ENCODE measurements around the gene MACROD2. TPM values are rescaled to one million over a fixed set of nuclear protein-coding genes. Genes with fewer than 3 reads are reported as not detected.

MACROD2 gene
- total RNA-seq, 1 experiment from 2014 or later: 3.1 TPM

- POLR2A ChIA-PET: interaction anchor here (0.7 to 1.0 kb wide), 3 partner anchors 11 to 659 kb away, joined by 3 read pairs; no protein-coding TSS in a partner anchor
- H3K27me3 Mint-ChIP-seq (ENCODE audit: insufficient read depth, unreplicated experiment): no peaks in the 10 kb centered on the region
- no TSS peak for BruUV-seq (replicated peaks)
Observed at GRCh38 chr20:15836634-15837033, 1841.3 kb downstream of the MACROD2 start.

DNA sequence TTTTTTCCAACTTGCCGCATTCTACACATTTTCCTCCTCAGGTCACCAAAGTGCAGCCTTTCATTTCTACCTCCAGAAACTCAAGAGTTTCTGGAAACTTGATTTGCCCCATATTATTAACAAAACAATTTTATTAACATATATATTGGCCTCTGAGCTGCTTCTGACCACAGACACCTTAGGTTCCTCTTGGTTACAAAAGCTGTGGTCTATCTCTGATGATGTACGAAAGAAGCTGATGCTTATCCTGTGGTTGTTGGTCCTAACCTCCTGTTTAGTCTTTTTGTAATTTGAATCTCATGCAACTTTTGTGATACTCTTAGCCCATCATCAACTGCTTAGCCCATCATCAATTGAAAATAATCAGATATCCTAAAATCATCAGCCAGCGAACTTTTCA is 1842.2 kb downstream of the MACROD2 start:
- H3K4me3 Mint-ChIP-seq (ENCODE audit: unreplicated experiment): no peak overlapping the region
- H3K4me1 Mint-ChIP-seq (ENCODE audit: insufficient read depth, unreplicated experiment): no peaks in the 10 kb centered on the region
- H3K9me3 Mint-ChIP-seq (ENCODE audit: unreplicated experiment): no peaks in the 10 kb centered on the region
- POLR2A ChIA-PET: interaction anchor here (0.7 to 1.6 kb wide), 2 partner anchors 11 to 236 kb away, joined by 3 to 5 read pairs; no protein-coding TSS in a partner anchor
- BruUV-seq (replicated peaks): no TSS peak
- intact Hi-C loops (cut with micrococcal nuclease): no loop called here
- no peaks in the 10 kb centered on the region for H3K27me3 Mint-ChIP-seq (ENCODE audit: insufficient read depth, unreplicated experiment)
- no peak for DNase-seq (ENCODE audit: unreplicated experiment)
- CTCF ChIA-PET: interaction anchor here (0.6 to 0.7 kb wide), 2 partner anchors 80 to 1428 kb away, joined by 3 to 4 read pairs; no protein-coding TSS in a partner anchor
- TF ChIP-seq, protein P1, sequence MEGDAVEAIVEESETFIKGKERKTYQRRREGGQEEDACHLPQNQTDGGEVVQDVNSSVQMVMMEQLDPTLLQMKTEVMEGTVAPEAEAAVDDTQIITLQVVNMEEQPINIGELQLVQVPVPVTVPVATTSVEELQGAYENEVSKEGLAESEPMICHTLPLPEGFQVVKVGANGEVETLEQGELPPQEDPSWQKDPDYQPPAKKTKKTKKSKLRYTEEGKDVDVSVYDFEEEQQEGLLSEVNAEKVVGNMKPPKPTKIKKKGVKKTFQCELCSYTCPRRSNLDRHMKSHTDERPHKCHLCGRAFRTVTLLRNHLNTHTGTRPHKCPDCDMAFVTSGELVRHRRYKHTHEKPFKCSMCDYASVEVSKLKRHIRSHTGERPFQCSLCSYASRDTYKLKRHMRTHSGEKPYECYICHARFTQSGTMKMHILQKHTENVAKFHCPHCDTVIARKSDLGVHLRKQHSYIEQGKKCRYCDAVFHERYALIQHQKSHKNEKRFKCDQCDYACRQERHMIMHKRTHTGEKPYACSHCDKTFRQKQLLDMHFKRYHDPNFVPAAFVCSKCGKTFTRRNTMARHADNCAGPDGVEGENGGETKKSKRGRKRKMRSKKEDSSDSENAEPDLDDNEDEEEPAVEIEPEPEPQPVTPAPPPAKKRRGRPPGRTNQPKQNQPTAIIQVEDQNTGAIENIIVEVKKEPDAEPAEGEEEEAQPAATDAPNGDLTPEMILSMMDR (IDR thresholded peaks at IDR 0.05; ENCODE audit: unreplicated experiment): no peak
- no peaks in the 10 kb centered on the region for H3K36me3 Mint-ChIP-seq (ENCODE audit: insufficient read depth, unreplicated experiment)
- H3K27ac Mint-ChIP-seq (ENCODE audit: low read depth, unreplicated experiment): no peak overlapping the region

More at GRCh38 chr20:15836634-15837033, 1841.3 kb downstream of the MACROD2 start:
- Mint-ChIP-seq H3K4me3 (ENCODE audit: unreplicated experiment) (no peak overlapping the region), H3K27ac (ENCODE audit: low read depth, unreplicated experiment) (no peak overlapping the region), H3K9me3 (ENCODE audit: unreplicated experiment) (no peaks in the 10 kb centered on the region), H3K4me1 (ENCODE audit: insufficient read depth, unreplicated experiment) (peaks cover 2% of the 10 kb centered on the region), H3K36me3 (ENCODE audit: insufficient read depth, unreplicated experiment) (no peaks in the 10 kb centered on the region)
- DNase-seq (ENCODE audit: unreplicated experiment): no peak
- TF ChIP-seq, protein P1 (IDR thresholded peaks at IDR 0.05; ENCODE audit: unreplicated experiment): no peak
- intact Hi-C loops (cut with micrococcal nuclease): no loop called here
- CTCF ChIA-PET: interaction anchor here (0.5 to 0.6 kb wide), 2 partner anchors 22 to 610 kb away, joined by 3 to 5 read pairs; no protein-coding TSS in a partner anchor

DNA sequence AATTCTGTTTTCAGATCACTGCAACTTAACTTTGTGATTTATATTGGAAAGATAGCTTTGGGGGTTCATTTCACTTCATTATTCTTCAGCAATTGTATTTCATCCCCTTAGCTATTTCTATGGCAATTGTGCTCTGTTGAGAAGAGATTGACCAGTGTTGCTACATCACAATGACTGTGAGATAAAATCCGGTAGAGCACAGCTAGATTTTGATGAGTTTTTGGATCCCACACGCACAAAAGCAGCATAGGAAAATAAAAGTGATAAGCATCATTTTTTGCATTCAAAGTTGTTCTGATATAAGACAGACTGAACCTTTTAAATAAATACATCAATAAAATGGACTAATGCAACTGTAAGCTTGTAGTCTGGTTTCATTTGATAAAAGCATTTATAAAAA is 1843.2 kb downstream of the MACROD2 start:
- no peaks in the 10 kb centered on the region for H3K27me3 Mint-ChIP-seq (ENCODE audit: insufficient read depth, unreplicated experiment)
- intact Hi-C loops (cut with micrococcal nuclease): no loop called here
- ChIA-PET CTCF (interaction anchor here (0.7 kb wide), 2 partner anchors 9 to 93 kb away, joined by 3 read pairs; no protein-coding TSS in a partner anchor), POLR2A (interaction anchor here (0.6 to 1.6 kb wide), 4 partner anchors 12 to 1503 kb away, joined by 3 to 5 read pairs (median 3); no protein-coding TSS in a partner anchor)
- no peaks in the 10 kb centered on the region for H3K9me3 Mint-ChIP-seq (ENCODE audit: unreplicated experiment)
- TF ChIP-seq, protein P1 (IDR thresholded peaks at IDR 0.05; ENCODE audit: unreplicated experiment): no peak
- no peaks in the 10 kb centered on the region for H3K4me1 Mint-ChIP-seq (ENCODE audit: insufficient read depth, unreplicated experiment)
- no peak for DNase-seq (ENCODE audit: unreplicated experiment)
- BruUV-seq (replicated peaks): no TSS peak
- no peak overlapping the region for H3K27ac Mint-ChIP-seq (ENCODE audit: low read depth, unreplicated experiment)
- H3K4me3 Mint-ChIP-seq (ENCODE audit: unreplicated experiment): no peak overlapping the region
- no peaks in the 10 kb centered on the region for H3K36me3 Mint-ChIP-seq (ENCODE audit: insufficient read depth, unreplicated experiment)

- Mint-ChIP-seq H3K36me3 (ENCODE audit: insufficient read depth, unreplicated experiment) (no peaks in the 10 kb centered on the region), H3K27me3 (ENCODE audit: insufficient read depth, unreplicated experiment) (no peaks in the 10 kb centered on the region), H3K27ac (ENCODE audit: low read depth, unreplicated experiment) (no peak overlapping the region), H3K4me3 (ENCODE audit: unreplicated experiment) (no peak overlapping the region), H3K4me1 (ENCODE audit: insufficient read depth, unreplicated experiment) (no peaks in the 10 kb centered on the region), H3K9me3 (ENCODE audit: unreplicated experiment) (no peaks in the 10 kb centered on the region)
- ChIA-PET POLR2A (no interaction called here), CTCF (no interaction called here)
- BruUV-seq (replicated peaks): no TSS peak
- TF ChIP-seq, protein P1 (IDR thresholded peaks at IDR 0.05; ENCODE audit: unreplicated experiment): no peak
- DNase-seq (ENCODE audit: unreplicated experiment): no peak
- intact Hi-C loops (cut with micrococcal nuclease): no loop called here
Observed at GRCh38 chr20:15840636-15841301, 1845.5 kb downstream of the MACROD2 start.

Measured in MCF 10A (cell line).